GM19395 (cell line): ENCODE measurements around the gene CCDC106.

Source experiments
- ATAC-seq: cut with Tn5 transposase; IDR thresholded peaks from one replicate; pipeline ENCODE4 v1.9.1; 2021; ENCODE audit warnings: mild to moderate bottlenecking, moderate library complexity; ENCODE audit not compliant: unreplicated experiment

Gene CCDC106

DNA sequence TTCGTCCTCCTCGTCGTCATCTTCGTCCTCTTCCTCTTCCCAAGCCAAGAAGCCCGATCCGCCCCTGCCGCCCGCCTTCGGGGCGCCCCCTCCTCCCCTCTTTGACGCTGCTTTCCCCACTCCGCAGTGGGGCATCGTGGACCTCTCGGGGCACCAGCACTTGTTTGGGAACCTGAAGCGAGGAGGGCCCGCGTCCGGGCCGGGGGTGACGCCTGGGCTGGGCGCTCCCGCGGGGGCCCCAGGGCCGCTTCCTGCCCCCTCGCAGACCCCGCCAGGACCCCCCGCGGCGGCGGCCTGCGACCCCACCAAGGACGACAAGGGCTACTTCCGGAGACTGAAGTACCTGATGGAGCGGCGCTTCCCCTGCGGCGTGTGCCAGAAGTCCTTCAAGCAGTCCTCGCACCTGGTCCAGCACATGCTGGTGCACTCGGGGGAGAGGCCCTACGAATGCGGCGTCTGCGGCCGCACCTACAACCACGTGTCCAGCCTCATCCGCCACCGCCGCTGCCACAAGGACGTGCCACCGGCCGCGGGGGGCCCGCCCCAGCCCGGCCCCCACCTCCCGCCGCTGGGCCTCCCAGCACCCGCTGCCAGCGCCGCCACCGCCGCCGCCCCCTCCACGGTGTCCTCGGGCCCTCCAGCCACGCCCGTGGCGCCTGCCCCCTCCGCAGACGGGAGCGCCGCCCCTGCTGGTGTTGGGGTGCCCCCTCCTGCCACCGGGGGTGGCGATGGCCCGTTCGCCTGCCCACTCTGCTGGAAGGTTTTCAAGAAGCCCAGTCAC, 33.9 kb upstream of the CCDC106 start:
- ATAC-seq = no peak

GRCh38 chr19:55614711-55615542, 33.1 kb upstream of the CCDC106 start:
- ATAC-seq = no peak

- no peak for ATAC-seq
Measured at GRCh38 chr19:55615543-55616394, 32.2 kb upstream of the CCDC106 start.

DNA sequence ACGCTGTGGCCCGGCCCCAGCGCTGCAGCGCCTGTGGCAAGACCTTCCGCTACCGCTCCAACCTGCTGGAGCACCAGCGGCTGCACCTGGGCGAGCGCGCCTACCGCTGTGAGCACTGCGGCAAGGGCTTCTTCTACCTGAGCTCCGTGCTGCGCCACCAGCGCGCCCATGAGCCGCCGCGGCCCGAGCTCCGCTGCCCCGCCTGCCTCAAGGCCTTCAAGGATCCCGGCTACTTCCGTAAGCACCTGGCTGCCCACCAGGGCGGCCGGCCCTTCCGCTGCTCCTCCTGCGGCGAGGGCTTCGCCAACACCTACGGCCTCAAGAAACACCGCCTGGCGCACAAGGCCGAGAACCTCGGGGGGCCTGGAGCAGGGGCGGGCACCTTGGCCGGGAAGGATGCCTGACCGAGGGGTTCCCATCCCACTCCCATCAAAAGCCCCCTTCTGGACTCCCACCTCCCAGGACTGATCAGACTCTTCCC, 31.6 kb upstream of the CCDC106 start:
- no peak for ATAC-seq

- ATAC-seq = no peak
Measured at GRCh38 chr19:55617426-55617825, 30.6 kb upstream of the CCDC106 start.

GRCh38 chr19:55618426-55618825, 29.6 kb upstream of the CCDC106 start:
- no peak for ATAC-seq

- no peak for ATAC-seq
Measured at GRCh38 chr19:55619286-55619685, 28.7 kb upstream of the CCDC106 start.

DNA sequence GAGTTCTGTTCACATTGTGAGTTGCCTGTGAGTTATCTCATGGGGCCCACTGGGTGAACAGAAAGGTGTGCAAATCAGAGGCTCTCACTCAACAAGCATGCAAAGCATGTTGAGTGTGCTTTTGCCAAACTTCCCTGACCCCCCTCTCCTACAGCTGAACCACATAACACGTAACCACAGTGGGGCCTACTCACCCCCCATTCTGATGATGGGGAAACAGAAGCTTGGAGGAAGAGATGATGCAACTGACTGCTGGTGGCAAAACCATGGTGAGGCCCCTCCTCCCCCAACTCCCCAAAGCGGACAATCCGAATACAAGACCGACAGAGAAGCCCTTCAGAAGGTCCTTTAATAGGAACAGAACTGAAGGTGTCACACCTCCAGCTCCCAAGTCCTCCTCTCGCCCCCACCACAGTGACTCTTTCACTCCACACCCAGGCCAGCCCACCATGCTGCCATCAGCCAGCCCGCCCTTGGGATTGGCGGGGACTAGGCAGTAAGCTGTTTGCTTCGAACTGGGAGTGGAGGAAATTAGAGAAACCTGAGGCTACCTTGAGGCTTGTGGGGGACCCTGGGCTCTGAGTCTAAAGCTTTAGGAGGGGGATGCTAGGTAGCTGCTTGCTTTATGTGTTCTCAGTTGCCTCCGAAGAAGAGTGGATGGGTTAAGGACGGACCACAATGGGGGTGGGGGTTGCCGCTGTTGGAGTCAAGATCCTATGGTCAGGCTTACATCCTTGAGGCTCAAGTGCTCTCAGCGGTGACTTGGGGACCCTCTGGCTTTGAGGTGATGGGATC, 27.4 kb upstream of the CCDC106 start:
- no peak for ATAC-seq

GRCh38 chr19:55621205-55621672, 26.8 kb upstream of the CCDC106 start:
- ATAC-seq = no peak

DNA sequence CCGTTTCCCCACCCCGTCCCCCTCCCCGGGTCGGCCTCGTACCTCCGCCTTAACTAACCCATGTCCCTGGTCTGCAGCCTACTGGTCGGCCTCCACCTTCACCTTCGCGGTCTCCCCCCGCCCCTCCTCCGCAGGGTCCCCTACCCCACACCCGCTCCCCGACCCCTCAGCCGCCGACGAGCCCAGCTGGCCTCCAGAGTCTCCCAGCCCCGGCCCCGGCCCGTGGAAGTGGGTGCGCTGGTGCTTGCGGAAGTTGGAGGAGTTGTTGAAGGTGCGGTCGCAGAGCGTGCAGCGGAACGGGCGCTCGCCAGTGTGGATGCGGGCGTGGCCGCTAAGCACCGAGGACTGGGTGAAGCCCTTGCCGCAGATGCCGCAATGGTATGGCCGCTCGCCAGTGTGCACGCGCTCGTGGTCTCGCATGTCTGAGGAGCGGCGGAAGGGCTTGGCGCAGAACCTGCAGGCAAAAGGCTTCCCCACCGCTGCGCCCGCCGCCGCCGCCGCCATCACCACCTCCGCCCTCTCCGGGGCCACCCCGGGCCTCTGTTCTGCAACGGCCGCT, 26.3 kb upstream of the CCDC106 start:
- ATAC-seq = no peak

DNA sequence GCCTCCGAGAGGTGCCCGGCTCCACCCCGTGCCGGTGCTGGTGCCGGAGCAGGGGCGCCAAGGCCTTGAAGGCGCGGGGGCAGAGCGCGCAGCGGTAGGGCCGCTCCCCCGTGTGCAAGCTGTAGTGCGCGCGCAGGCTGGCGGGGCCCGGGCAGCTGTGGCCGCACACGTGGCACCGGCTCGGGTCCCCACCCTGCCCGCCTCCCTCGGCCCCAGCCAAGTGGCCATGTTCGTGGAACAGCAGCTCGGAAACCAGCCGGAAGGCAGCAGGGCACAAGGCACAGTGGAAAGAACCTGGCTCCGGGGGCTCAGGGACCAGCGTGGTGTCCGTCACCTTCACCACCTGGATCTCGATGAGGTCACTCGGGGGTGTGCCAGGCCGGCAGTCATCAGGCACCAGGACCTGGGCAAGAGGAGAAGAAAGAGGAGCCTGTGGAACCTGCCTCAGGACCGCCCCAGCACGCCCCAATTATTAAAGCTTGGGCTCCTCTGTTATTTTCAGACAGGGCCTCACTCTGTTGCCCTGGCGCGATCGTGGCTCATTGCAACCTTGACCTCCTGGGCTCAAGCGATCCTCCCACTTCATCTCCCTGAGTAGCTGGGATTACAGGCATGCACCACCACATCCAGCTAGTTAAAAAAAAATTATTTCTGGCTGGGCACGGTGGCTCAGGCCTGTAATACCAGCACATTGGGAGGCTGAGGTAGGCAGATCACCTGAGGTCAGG, 25.6 kb upstream of the CCDC106 start:
- no peak for ATAC-seq

DNA sequence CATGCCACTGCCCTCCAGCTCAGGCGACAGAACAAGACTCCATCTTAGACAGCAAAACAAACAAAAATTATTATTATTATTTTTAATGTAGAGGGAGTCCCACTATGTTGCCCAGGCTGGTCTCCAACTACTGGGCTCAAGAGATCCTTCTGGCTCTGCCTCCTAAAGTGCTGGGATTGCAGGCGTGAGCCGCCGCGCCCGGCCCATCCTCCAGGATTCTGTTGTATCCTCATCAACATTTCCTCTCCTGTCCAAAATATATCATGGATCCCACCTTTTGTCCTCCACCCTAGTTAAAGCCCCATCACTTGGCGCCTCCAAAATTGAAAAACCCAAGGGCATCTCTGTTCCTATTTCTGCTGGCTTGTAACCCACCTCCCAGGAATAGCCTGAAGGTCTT, 24.9 kb upstream of the CCDC106 start:
- ATAC-seq = no peak

GRCh38 chr19:55623561-55623960, 24.5 kb upstream of the CCDC106 start:
- no peak for ATAC-seq

GRCh38 chr19:55624109-55625003, 23.7 kb upstream of the CCDC106 start, which contains the start of gene ZNF784:
TSS of gene ZNF784 (minus strand) at chr19:55624566. CDS start at chr19:55624561, 5 bp downstream.
- ATAC-seq = no peak

- ATAC-seq = no peak
Measured at GRCh38 chr19:55625004-55625326, 23.0 kb upstream of the CCDC106 start.

DNA sequence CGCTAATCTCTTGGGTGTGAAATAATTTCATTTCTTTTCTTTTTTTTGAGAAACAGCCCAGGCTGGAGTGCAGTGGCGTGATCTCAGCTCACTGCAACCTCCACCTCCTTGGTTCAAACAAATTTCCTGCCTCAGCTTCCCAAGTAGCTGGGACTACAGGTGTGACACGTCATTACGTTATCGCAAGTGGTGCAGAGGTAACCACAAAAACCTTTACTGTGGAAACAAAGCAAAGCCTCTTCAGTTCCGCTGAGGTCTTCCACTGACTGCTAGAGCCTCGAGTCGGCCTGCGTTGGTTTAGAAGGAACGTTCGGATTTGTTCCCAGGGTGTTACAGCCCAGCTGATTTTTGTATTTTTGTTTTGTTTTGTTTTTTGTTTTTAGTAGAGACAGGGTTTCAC, 21.7 kb upstream of the CCDC106 start:
- ATAC-seq = no peak

- no peak for ATAC-seq
Measured at GRCh38 chr19:55632463-55632834, 15.6 kb upstream of the CCDC106 start.

- ATAC-seq = no peak
Measured at GRCh38 chr19:55633861-55634260, 14.2 kb upstream of the CCDC106 start.
